ENCODE results near the gene LLGL2.
"Not testable (repeated sequence)": the region's sequence is repeated elsewhere in the genome, so short reads cannot be mapped to it uniquely, and the experiment has no call there.

Gene LLGL2

DNA sequence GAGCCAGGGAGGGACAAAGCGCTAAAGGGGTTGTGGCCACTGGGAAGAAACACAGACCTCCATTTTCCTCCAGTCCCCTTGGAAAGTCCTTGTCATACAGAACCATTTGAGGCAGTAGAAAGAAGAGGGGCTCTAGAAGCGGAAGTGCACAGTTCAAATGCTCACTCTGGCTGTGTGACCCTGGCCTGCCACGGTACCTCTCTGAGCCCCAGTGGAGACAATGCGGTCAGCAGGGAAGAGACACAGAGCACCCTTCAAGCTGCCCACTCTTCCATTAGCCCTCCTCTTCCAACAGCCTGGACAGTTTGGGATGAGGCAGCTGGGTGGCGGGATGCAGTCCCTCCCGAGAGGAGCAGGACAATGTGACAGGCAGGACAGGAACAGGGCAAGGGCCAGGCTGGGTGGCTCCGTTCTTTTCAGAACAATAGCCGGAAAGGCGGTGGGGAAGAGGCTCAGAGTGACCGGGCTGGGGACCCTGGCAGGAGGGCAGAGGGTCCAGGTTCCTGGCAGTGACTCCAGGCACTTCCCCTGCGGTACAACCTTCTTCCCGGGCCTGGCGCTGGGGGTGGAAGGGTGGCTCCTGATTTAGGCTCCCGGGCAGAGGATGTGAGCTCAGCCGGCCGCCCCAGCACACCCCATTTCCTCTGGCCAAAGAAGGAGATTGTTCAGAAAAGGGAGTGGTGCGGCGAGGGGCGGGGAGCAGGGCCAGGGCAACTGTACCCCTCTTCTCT is 15.8 kb upstream of the LLGL2 start:
- DNase-seq = no peak

GRCh38 chr17:75511270-75511609 is 14.3 kb upstream of the LLGL2 start:
- no peak for DNase-seq

DNA sequence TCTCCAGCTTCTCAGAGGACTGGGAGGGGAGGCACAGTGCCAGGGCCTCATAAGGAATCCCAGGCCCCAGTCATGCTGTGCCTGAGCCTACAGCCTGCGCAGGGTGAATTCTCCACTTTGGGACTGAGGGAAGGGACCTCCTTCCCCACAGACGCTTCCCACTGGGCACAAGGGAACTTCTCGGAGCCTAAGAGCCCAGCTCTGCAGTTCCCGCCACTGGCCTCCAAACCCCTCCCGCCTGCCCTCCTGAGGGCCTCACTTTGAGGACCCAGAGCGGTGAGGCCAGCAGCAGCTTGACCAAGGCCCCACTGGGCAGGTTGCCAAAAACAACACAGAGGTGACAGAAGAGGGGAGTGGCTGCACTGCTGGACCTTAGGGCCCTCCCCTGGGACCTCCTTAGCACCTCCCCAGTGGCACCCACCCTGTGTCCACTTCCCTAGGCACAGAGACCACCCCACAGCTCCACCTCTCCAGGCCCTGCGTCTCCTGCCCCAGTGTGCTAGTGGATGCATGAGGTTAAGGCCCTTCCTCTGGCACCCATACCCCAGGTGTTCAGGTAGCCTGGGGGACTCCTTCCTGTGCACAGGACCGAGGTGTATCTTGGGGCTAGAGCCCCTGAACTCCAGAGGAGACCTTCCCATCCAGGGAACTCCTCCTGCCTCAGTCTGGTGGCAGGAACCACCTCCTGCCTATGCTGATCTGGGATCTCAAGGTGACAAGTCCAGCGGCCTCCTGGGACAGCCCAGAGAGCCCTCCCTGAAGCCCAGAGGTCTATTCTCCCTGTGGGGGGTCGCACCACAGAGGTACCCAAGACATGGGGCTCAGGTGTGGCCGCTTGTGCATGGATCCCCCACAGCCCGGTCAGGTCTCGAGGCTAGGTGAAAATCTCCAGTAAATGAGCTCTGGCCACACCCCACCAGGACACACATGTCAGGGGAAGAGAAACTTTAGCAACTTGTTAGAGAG is 13.6 kb upstream of the LLGL2 start:
- no peak for DNase-seq

DNA sequence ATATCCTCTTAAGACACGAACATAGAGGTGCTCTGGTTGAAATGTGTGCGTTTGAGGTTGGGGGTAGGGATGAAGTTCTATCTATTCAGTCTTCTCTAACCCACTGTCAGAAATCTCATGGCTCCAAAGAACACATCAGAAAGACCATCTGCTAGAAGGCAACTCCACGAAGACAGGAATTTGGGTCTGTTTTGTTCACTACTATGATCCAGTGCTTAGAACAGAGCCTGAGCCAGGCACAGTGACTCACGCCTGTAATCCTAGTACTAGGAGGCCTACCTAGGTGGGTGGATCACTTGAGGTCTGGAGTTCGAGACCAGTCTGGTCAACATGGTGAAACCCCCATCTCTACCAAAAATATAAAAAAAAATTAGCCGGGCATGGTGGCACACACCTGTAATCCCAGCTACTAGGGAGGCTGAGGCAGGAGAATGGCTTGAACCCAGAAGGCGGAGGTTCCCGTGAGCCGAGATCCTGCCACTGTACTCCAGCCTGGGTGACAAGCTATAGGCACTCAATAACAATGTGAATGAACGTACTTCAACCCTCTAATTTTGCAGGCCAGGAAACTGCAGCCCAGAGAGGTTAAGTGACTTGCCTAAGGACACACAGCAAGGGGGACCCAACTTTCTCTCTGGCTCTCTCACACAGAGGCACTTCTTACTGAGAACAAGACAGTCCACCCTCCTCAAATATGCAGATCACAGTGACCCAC is 12.4 kb upstream of the LLGL2 start:
- DNase-seq = no peak

- DNase-seq = no peak
Observed at GRCh38 chr17:75513641-75514000, 11.9 kb upstream of the LLGL2 start.

- DNase-seq = no peak
Observed at GRCh38 chr17:75514299-75514918, 11.1 kb upstream of the LLGL2 start.

- no peak for DNase-seq
Observed at GRCh38 chr17:75514919-75515495, 10.5 kb upstream of the LLGL2 start.

GRCh38 chr17:75515496-75516254 is 9.8 kb upstream of the LLGL2 start, which contains the start of gene CASKIN2:
Gene CASKIN2, minus strand, starts transcription at chr17:75515537. Its CDS starts 1,733 bp downstream, at chr17:75513804.
- DNase-seq = peak; percentile 76

DNA sequence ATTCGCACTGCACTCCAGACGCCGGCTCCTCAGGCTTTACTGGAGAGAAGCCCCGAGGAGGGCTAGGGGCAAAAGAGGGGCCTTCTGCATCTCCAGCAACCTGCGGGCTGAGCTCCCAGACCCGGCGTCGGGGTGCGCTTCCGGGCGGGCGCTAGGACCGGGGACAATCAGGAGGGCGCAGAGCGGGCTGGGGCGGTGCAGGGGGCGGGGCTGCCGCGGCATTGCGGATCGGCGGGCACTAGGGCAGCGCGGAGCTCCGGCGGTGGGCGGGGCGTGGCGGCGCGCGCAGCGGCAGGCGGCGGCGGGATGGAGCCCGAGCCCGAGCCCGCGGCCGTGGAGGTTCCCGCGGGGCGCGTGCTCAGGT is 9.3 kb upstream of the LLGL2 start, which contains the start of gene TSEN54:
TSEN54 (plus strand) TSS at position 274 of the 364 bp plus-strand sequence; CDS start at position 307, 33 bp downstream.
- peak; percentile 95 for DNase-seq

DNA sequence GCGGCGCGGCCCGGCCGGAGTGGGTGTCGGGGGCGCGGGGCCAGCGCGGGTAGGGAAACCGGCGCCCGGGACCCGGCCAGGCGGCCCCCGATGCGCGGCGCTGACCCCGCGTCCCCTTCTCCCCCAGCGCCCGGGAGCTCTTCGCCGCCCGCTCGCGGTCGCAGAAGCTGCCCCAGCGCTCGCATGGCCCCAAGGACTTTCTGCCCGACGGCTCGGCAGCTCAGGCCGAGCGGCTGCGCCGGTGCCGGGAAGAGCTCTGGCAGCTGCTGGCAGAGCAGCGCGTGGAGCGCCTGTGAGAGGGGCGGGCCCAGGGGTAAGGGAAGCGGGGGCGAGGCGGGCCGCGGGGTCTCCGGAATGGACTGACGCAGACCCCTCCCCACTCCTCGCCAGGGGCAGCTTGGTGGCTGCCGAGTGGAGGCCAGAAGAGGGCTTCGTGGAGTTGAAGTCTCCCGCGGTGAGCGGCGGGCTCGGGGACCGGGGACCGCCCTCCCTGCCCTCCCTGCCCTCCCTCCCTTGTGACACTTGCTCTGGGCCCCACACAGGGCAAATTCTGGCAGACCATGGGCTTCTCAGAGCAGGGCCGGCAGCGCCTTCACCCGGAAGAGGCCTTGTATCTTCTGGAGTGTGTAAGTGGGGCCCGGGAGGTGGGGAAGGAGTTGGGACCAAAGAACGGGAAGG is 8.7 kb upstream of the LLGL2 start:
- peak; percentile 23 for DNase-seq

DNA sequence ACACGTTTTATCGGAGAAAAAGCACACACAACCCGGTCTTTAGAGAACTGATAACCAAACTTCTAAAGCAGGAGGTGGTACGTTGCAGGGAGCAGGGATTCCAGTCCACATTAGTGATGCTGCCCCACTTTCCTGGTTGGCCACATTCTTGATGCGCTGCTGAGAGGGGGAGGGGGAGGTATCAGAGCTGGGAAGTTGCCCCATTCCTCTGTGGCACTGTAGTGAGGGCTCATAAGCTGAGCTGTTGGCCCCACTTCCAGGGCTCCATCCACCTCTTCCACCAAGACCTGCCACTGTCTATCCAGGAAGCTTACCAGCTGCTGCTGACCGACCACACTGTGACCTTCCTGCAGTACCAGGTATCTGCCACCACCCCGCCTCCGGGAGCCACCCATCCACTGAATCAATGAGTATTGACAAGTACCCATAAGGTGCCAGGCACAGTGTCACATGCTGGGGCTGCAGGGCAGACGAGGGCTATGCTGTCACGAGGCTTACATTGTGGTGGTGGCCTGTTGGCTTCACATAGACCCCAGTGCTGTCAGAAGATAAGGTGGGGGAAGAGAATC is 8.1 kb upstream of the LLGL2 start:
- DNase-seq = peak; percentile 42

- peak; percentile 68 for DNase-seq
Observed at GRCh38 chr17:75518201-75518600, 7.3 kb upstream of the LLGL2 start.

DNA sequence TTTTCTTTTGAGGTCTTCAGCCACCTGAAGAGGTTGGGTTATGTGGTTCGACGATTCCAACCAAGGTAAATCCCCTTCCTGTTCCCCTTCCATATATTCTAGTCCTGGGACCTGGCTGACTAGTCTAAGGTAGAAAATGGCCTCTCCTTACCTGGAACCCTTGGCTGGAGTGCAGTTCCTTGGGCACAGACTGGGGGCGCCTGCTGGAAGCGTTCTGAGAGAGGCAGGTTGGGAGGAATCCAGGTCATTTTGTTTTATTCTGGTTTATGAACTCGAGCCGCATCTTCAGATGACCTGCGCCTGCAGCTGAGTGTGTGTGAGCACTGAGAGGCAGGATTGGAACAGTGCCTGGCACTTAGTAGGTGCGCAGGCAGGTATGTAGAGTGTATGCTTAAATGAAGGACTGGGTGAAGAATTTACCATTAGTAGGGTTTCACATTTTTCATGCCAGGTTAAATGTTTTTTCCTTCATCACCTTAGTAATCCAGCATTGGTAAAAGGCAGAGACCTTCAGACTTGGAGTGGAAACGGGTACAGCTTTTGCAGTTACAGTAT is 6.4 kb upstream of the LLGL2 start:
- DNase-seq = no peak

DNA sequence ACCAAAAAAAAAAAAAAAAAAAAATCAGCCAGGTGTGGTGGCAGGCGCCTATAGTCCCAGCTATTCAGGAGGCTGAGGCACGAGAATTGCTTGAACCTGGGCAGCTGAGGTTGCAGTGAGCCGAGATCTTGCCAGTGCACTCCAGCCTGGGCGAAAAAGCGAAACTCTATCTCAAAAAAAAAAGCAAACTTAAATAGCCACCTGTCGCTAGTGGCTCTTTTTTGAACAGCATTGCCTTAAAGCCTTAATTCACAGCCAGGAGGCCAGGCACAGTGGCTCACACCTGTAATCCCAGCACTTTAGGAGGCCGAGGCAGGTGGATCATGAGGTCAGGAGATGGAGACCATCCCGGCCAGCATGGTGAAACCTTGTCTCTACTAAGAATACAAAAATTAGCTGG is 5.1 kb upstream of the LLGL2 start:
- DNase-seq = not testable (repeated sequence)

GRCh38 chr17:75521290-75521689 is 4.2 kb upstream of the LLGL2 start:
- DNase-seq = no peak

GRCh38 chr17:75521951-75522727 is 3.4 kb upstream of the LLGL2 start:
- DNase-seq = no peak

GRCh38 chr17:75523647-75524046 is 1.9 kb upstream of the LLGL2 start:
- DNase-seq = no peak

GRCh38 chr17:75524269-75524969 is 1.1 kb upstream of the LLGL2 start:
- peak; percentile 10 for DNase-seq
